HepG2 (cell line): ENCODE results near the gene FAM3C. TPM values are rescaled to one million over a fixed set of nuclear protein-coding genes. Genes with fewer than 3 reads are reported as not detected.

Source experiments
- ATAC-seq: fragments of 200-7000 bp; cut with Tn5 transposase; 3 replicates; pipeline ENCODE4 v1.9.1; 2020; ENCODE audit warnings: mild to moderate bottlenecking, moderate library complexity
- BruUV-seq: library from RNA; stranded (reverse); fragments of 400-500 nt; replicated peaks from 2 replicates; lab custom pipeline; 2021; lab: Mats Ljungman, UMichigan
- CTCF ChIA-PET: fragments of 300-600 bp; formaldehyde crosslinking; extraction: SDS; loops from one replicate; lab custom pipeline; 2021; ENCODE audit warnings: low total read pairs, inconsistent platforms, low intra/inter-chr PET ratio; lab: Yijun Ruan, JAX
- POLR2A ChIA-PET: fragments of 350-600 bp; sonication (Branson Sonifier 250); formaldehyde crosslinking; loops from one replicate; lab custom pipeline; 2020; ENCODE audit warnings: antibody characterized with exemption, inconsistent platforms; lab: Yijun Ruan, JAX
- DNase-seq: peaks from one replicate; pipeline ENCODE4 v3.0.0-alpha.2; 2015; ENCODE audit warnings: low spot score
- FAIRE-seq: peaks from 3 replicates; lab custom pipeline; 2011; peaks lifted over from hg19 to GRCh38; lab: Jason Lieb, UNC
- H2AFZ ChIP-seq: one replicate; pipeline ENCODE4 v1.6.1; 2011; ENCODE audit warnings: low read length, inconsistent platforms
- H3K27ac ChIP-seq: fragments of 300-600 bp; 3 replicates; pipeline ENCODE4 v1.8.0; 2011; ENCODE audit warnings: mixed run types, mild to moderate bottlenecking, mixed read lengths, low read length, inconsistent platforms; ENCODE audit not compliant: insufficient read depth; ENCODE audit errors: extremely low read length
- H3K27me3 ChIP-seq, 2 experiments: fragments of 200-600 bp in 1 of 2; 2 replicates in 1 of 2; 3 replicates in 1 of 2; pipeline versions ENCODE4 v1.6.0 to v1.8.0; 2011; ENCODE audit warnings: low read length in 2 of 2, mild to moderate bottlenecking in 2 of 2, moderate library complexity in 2 of 2, inconsistent platforms in 1 of 2; ENCODE audit not compliant: insufficient read depth in 2 of 2, control insufficient read depth in 1 of 2
- H3K36me3 ChIP-seq, 2 experiments: fragments of 200-600 bp in 1 of 2; replicated peaks in 1 of 2; 2 replicates in 1 of 2; 3 replicates in 1 of 2; pipeline versions ENCODE4 v1.5.1 to v1.8.0; 2011; ENCODE audit warnings: low read length in 2 of 2, inconsistent platforms in 1 of 2; ENCODE audit not compliant: insufficient read depth in 2 of 2, control insufficient read depth in 1 of 2
- H3K4me1 ChIP-seq: 2 replicates; pipeline ENCODE4 v1.5.1; 2012; ENCODE audit warnings: low read length, inconsistent platforms; ENCODE audit not compliant: insufficient read depth
- H3K4me2 ChIP-seq: 2 replicates; pipeline ENCODE4 v1.6.0; 2011; ENCODE audit warnings: low read depth, low read length, inconsistent platforms
- H3K4me3 ChIP-seq, 3 experiments: fragments of 200-600 bp in 1 of 3; sonication (generic), shearing (Covaris generic) in 1 of 3; replicated peaks in 1 of 3; 2 replicates each; pipeline ENCODE4 v1.5.1; 2011 to 2016; ENCODE audit warnings: low read length in 3 of 3, inconsistent platforms in 2 of 3, low read depth in 2 of 3, mild to moderate bottlenecking in 2 of 3, control low read depth in 1 of 3, mixed read lengths in 1 of 3; ENCODE audit not compliant: insufficient read depth in 1 of 3
- H3K79me2 ChIP-seq: one replicate; pipeline ENCODE4 v1.6.1; 2011; ENCODE audit warnings: low read length, inconsistent platforms; ENCODE audit not compliant: insufficient read depth
- H3K9ac ChIP-seq: 2 replicates; pipeline ENCODE4 v1.6.0; 2011; ENCODE audit warnings: mild to moderate bottlenecking, low read depth, low read length, inconsistent platforms; ENCODE audit not compliant: insufficient read depth
- H3K9me3 ChIP-seq: 2 replicates; pipeline ENCODE4 v1.5.1; 2012; ENCODE audit warnings: mild to moderate bottlenecking, low read length
- H4K20me1 ChIP-seq: 2 replicates; pipeline ENCODE4 v1.6.0; 2011; ENCODE audit warnings: inconsistent platforms, mild to moderate bottlenecking, low read length, moderate library complexity; ENCODE audit not compliant: insufficient read depth
- HOXA5 ChIP-seq: sonication (generic); formaldehyde crosslinking; IDR thresholded peaks from 2 replicates; pipeline ENCODE4 v1.4.0; 2020; ENCODE audit warnings: missing genetic modification reagents
- JUNB ChIP-seq: sonication (generic); formaldehyde crosslinking; IDR thresholded peaks from 2 replicates; pipeline ENCODE4 v1.8.0; 2022; ENCODE audit warnings: missing genetic modification reagents, mild to moderate bottlenecking, borderline replicate concordance
- MAFF ChIP-seq: IDR thresholded peaks from 2 replicates; pipeline ENCODE4 v1.6.1; 2011; ENCODE audit warnings: low read depth, low read length, improper control_type of control experiment
- MAFK ChIP-seq, 2 experiments: IDR thresholded peaks in 1 of 2; conservative IDR thresholded peaks in 1 of 2; 2 replicates each; pipeline ENCODE4 v1.6.1; 2011; ENCODE audit warnings: improper control_type of control experiment in 2 of 2, low read length in 2 of 2
- ZNF326 ChIP-seq: sonication (generic); formaldehyde crosslinking; IDR thresholded peaks from 2 replicates; pipeline ENCODE4 v1.4.0; 2020; ENCODE audit warnings: missing genetic modification reagents, borderline replicate concordance
- ZNF776 ChIP-seq: sonication (generic); formaldehyde crosslinking; IDR thresholded peaks from 2 replicates; pipeline ENCODE4 v1.4.0; 2020; ENCODE audit warnings: mild to moderate bottlenecking, missing genetic modification reagents
- WGBS: methylation state at CpG from one replicate; pipeline ENCODE4 v1.1.6; 2017; ENCODE audit warnings: low lambda C conversion rate; 5-methylcytosine and 5-hydroxymethylcytosine counted together
- in situ Hi-C: cut with HindIII; loops from 2 replicates; pipeline ENCODE4 v1.10.0; 2017; ENCODE audit warnings: low pct_unique_long_range_greater_than_20kb; ENCODE audit not compliant: extremely low pct_ligation_motif_present
- intact Hi-C: fragments of 100-400 bp; cut with micrococcal nuclease; formaldehyde crosslinking; loops from one replicate; pipeline ENCODE4 v1.10.0; 2022; ENCODE audit not compliant: unreplicated experiment
- polyA plus RNA-seq, 8 experiments: library from polyadenylated mRNA; depleted of rRNA in 3 of 8; stranded (reverse) in 7 of 8; unstranded in 1 of 8; fragments of >200 nt; fragmentation: Illumina TruSeq in 4 of 8; extraction: Trizol in 4 of 8; gene quantifications; 2 replicates each; pipeline versions ENCODE4 v1.2.1 to v1.2.3, GENCODE V29; 2011 to 2016; ENCODE audit warnings: low read depth in 4 of 8, missing spikeins in 1 of 8, mixed read lengths in 1 of 8; ENCODE audit not compliant: insufficient read depth in 1 of 8
- total RNA-seq, 5 experiments: library from RNA; depleted of rRNA; stranded (reverse); fragments of >200 nt; fragmentation: Illumina TruSeq; extraction: Trizol; gene quantifications; 2 replicates each; pipeline ENCODE4 v1.2.3, GENCODE V29; 2016; ENCODE audit warnings: low read depth in 1 of 5

FAM3C gene
- total and polyA plus RNA-seq, 2 of the 13 experiments (the other 11 are each of a cell fraction or from before 2014, with no cell fraction given) = 14.6 to 16.0 TPM

DNA sequence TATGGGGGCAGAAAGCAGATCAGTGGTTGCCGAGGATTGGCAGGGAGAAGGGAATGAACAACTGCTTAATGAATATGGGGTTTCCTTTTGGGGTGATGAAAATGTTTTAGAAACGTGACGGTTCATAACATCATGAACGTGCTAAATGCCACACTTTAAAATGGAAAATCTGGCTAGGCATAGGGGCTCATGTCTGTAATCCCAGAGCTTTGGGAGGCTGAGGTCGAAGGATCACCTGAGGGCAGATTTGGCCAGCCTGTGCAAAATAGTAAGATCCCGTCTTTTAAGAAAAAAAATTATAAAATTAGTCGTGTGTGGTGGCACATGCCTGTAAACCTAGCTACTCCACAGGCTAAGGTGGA is 3.1 kb downstream of the FAM3C start:
- no peak overlapping the region for H3K9ac ChIP-seq
- no peak overlapping the region for H3K4me2 ChIP-seq
- no peak overlapping the region for H3K27ac ChIP-seq
- 95% methylated on average over 7 of the region's 7 CpGs for whole genome bisulfite sequencing
- no peak overlapping the region for H3K4me3 ChIP-seq
- peaks cover 59% of the 10 kb centered on the region for H3K79me2 ChIP-seq
- TF ChIP-seq JUNB (CRISPR knock-in tag) (no peak), ZNF326 (CRISPR knock-in tag) (no peak), ZNF776 (no peak)
- TF ChIP-seq, all 625 proteins: peak for 0
- in situ Hi-C loops (no loop called here), intact Hi-C loops (no loop called here)
- Histone ChIP-seq H3K4me1 (peaks cover 45% of the 10 kb centered on the region), H3K27me3 (no peaks in the 10 kb centered on the region; a peak in 1 of 5 replicates), H3K36me3 (no peaks in the 10 kb centered on the region), H2AFZ (no peak overlapping the region), H4K20me1 (no peaks in the 10 kb centered on the region), H3K9me3 (no peaks in the 10 kb centered on the region)
- CTCF ChIA-PET = no interaction called here
- DNase-seq = no peak
- no peak for FAIRE-seq
- BruUV-seq = no TSS peak
- POLR2A ChIA-PET = no interaction called here
- ATAC-seq = no peak

GRCh38 chr7:121392277-121393004 is 3.7 kb downstream of the FAM3C start:
- H3K9me3 ChIP-seq = no peaks in the 10 kb centered on the region
- no peaks in the 10 kb centered on the region for H4K20me1 ChIP-seq
- no peaks in the 10 kb centered on the region for H3K36me3 ChIP-seq
- no peak overlapping the region for H3K9ac ChIP-seq
- FAIRE-seq (no peak), DNase-seq (no peak), ATAC-seq (no peak)
- POLR2A ChIA-PET = no interaction called here
- no peak overlapping the region for H3K27ac ChIP-seq
- no peak overlapping the region for H2AFZ ChIP-seq
- H3K79me2 ChIP-seq = peaks cover 60% of the 10 kb centered on the region
- BruUV-seq = no TSS peak
- CTCF ChIA-PET = no interaction called here
- TF ChIP-seq MAFF (0 out of 2 replicates have a peak, but pooled peaks have one; percentile 15), MAFK (conservative IDR thresholded peaks at IDR 0.05 in 1 of 2, IDR thresholded peaks at IDR 0.05 in 1 of 2; ENCODE audit: low read length in 2 of 2) (peak in 1 of 2 experiments; percentile 22; a peak in 1 of 4 replicates), HOXA5 (no peak)
- intact Hi-C loops = no loop called here
- H3K27me3 ChIP-seq = no peaks in the 10 kb centered on the region; a peak in 1 of 5 replicates
- H3K4me3 ChIP-seq = no peak overlapping the region
- peaks cover 41% of the 10 kb centered on the region for H3K4me1 ChIP-seq
- in situ Hi-C loops = no loop called here
- WGBS = 96% methylated on average over 10 of the region's 10 CpGs
- H3K4me2 ChIP-seq = no peak overlapping the region
